GM20000 (cell line): ENCODE measurements around the gene INSR.
"Not testable (repeated sequence)": the region's sequence is repeated elsewhere in the genome, so short reads cannot be mapped to it uniquely, and the experiment has no call there.

Source experiments
- DNase-seq: peaks from one replicate; pipeline ENCODE4 v3.0.0; 2012; ENCODE audit warnings: low spot score
- TF ChIP-seq, protein P1 (sequence below): IDR thresholded peaks from 2 replicates; pipeline ENCODE4 v1.5.1; 2012; ENCODE audit warnings: mild to moderate bottlenecking, control low read depth; ENCODE audit errors: extremely low read depth, missing control alignments

INSR gene

DNA sequence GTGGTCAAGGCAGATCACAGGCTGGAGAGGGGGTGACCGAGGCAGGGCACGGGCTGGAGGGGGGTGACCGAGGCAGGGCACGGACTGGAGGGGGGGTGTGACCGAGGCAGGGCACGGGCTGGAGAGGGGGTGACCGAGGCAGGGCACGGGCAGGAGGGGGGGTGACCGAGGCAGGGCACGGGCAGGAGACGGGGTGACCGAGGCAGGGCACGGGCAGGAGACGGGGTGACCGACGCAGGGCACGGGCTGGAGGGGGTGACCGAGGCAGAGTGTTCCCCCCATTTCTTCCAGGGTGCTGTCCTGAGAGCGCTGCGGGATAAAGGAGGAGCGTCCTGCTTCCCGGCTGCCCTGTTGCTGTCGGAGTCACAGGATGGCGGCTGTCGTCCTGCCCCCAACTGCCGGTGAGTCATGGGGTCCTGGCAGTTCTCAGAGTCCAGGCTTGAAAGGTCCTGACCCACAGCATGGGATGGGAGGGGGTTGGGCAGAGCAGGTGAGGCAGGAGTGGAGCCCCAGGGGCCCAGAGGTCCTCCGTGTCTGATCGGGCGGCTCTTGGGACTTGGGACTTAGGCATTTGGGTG is 219.4 kb downstream of the INSR start:
- TF ChIP-seq, protein P1, sequence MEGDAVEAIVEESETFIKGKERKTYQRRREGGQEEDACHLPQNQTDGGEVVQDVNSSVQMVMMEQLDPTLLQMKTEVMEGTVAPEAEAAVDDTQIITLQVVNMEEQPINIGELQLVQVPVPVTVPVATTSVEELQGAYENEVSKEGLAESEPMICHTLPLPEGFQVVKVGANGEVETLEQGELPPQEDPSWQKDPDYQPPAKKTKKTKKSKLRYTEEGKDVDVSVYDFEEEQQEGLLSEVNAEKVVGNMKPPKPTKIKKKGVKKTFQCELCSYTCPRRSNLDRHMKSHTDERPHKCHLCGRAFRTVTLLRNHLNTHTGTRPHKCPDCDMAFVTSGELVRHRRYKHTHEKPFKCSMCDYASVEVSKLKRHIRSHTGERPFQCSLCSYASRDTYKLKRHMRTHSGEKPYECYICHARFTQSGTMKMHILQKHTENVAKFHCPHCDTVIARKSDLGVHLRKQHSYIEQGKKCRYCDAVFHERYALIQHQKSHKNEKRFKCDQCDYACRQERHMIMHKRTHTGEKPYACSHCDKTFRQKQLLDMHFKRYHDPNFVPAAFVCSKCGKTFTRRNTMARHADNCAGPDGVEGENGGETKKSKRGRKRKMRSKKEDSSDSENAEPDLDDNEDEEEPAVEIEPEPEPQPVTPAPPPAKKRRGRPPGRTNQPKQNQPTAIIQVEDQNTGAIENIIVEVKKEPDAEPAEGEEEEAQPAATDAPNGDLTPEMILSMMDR = no peak
- DNase-seq = no peak

DNA sequence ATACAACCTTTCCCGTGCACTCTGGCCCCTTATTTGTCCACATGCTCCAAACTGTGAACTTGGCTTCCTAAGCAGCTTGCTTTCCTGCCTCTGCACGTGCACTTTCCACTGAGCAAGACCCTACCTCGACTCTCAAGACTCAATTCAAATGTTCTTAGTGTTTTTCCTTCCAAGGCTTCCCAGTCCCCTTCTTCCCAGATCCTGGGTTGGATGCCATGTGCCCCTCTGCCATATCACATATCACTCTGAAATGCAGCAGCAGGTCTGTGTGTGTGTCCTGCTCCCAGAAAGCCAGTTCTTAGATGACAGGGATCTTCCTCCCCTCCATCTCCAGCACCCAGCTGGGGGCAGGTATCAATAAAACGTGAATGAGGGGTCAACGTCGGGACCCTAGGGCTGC is 221.7 kb downstream of the INSR start:
- DNase-seq = no peak
- TF ChIP-seq, protein P1 = no peak

DNA sequence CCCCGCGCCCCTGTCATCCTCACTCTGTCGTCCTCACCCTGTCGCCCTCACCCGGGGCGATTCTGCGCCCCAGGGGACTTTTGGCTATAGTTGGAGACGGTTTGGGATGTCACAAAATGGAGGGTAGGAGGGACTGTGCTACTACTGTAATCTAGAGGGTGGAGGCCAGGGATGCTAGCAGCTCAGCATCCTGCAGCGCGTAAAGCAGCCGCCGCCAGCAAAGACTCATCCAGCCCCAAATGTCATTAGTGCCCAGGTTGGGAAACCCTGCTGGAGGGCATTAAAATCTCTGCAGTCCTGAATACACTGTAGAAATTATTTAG is 224.3 kb downstream of the INSR start:
- DNase-seq = no peak
- TF ChIP-seq, protein P1 = no peak

DNA sequence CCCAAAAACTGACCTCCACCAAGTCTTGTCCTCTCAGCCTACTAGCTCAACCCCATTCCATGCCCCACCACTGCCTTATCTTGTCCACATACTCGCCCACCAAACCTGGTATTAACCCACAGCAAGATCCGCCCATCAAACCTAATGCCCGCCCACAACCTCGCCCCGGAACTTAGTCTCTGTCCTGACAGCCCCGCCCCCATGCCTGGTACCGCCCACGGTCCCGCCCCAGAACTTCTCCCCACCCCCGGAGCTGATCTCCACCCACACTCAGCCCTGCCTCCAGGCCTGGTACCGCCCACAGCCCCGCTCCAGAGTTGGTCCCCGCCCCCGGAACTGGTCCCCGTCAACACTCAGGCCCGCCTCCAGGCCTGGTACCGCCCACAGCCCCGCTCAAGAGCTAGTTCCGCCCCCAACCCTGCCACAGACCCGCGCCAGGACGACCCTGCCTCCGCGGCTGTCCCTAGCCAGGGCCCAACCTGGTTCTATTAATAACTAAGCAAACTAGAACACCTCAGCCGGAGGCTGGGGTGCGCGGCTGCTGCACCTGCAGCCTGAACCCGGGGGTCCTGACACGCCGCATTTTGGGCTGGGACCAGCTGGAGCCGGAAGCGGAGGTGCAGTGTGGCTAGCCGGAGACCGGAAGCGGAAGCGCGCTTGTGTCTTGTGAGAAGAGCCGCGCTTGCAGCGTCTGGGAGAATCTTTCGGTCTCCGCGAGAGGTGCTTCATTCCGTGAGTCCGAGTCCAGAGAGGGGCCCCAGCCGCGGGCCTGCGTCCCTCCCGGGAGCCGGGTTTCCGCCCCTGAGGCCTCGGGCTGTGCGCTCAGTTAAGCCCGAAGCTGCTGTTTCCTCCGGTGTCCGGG is 224.9 kb downstream of the INSR start, which contains the start of gene ZNF557:
ZNF557 (plus strand) TSS at position 662 of the 862 bp plus-strand sequence. CDS start 5,372 bp downstream, outside the sequence.
- TF ChIP-seq, protein P1 = no peak
- peak; percentile 97 for DNase-seq

DNA sequence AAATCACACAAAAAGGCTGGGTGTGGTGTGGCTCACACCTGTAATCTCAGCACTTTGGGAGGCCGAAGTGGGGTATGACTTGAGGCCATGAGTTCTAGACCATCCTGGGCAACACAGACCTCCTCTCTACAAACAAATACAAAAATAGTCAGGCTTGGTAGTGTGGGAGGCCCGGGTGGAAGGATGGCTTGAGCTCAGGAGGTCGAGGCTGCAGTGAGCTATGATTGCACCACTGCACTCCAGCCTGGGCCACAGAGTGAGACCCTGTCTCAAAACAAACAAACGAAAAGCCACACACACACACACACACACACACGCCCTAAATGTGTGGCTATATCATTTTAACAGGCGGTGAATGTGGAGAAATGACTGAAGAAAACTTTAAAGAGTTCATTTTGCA is 225.6 kb downstream of the INSR start:
- no peak for DNase-seq
- TF ChIP-seq, protein P1 = no peak

DNA sequence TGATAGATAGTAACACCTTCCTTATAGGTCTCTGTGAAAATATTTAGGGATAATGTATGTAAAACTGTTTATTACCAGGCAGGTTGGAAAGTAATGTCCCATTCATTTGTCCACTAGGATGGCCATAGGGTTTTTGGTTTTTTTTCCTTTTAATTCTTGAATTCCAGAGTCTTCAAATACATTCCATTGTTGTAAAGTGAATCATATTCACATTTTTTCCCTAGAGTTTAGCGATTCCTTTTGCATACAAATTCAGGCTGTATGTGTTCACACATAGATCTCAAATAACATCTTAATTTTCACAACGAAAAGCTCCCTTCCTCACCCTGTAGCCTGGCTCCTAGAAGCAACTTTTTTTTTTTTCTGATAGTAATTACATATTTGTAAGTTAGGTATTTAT is 226.5 kb downstream of the INSR start:
- DNase-seq = no peak
- TF ChIP-seq, protein P1 = no peak

DNA sequence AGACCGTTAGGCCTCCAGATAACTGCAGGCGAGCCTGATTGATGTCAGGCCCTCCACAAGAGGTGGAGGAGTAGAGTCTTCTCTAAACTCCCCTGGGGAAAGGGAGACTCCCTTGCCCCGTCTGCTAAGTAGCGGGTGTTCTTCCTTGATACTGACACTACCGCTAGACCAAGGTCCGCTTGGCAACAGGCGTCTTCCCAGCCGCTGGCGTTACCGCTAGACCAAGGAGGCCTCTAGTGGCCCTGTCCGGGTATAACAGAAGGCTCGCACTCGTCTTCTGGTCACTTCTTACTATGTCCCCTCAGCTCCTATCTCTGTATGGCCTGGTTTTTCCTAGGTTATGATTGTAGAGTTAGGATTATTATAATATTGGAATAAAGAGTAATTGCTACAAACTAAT is 227.1 kb downstream of the INSR start:
- DNase-seq = not testable (repeated sequence)

DNA sequence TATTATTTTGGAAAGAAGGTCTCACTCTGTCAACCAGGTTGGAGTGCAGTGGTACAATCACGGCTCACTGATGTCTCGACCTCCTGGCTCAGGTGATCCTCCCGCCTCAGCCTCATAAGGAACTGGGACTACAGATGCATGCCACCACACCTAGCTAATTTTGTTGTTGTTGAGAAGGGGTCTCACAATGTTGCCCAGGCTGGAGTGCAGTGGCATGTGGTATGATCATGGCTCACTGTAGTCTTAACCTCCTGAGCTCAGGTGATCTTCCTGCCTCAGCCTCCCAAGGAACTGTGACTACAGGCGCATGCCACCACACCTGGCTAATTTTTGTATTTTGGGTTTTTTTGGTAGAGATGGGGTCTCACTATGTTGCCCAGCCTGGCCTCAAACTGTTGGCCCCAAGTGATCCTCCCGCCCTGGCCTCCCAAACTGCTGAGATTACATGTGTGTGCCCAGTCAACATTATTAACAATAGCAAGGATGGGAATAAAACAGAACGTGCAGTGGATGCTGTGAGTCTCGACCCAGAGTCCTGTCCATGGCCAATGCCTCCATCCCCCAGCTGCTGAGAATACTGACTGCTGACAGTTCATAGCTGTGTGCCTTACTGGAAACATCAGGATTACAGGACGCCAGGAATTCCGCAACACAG is 230.3 kb downstream of the INSR start:
- no peak for DNase-seq
- TF ChIP-seq, protein P1 = no peak
